Breast epithelium (tissue), 4 donors: Measurements from ENCODE around the gene PIK3R2. TPM values are rescaled to one million over a fixed set of nuclear protein-coding genes. Genes with fewer than 3 reads are reported as not detected.

Experiments used
- DNase-seq, 2 donors: peaks; one replicate each; pipeline ENCODE4 v3.0.0-alpha.2; 2019; ENCODE audit warnings: low spot score in 2 of 2
- H3K27ac ChIP-seq, 2 donors: fragments of 200-600 bp; sonication (generic) in 1 of 2; one replicate each; pipeline ENCODE4 v1.5.1; 2016 to 2019; ENCODE audit warnings: mild to moderate bottlenecking in 1 of 2
- H3K27me3 ChIP-seq, 2 donors: fragments of 200-600 bp; sonication (generic) in 1 of 2; one replicate each; pipeline versions ENCODE4 v1.5.1 to v1.6.0; 2017 to 2019; ENCODE audit warnings: control low read depth in 1 of 2, mild to moderate bottlenecking in 1 of 2
- H3K36me3 ChIP-seq: fragments of 200-600 bp; one replicate; pipeline ENCODE4 v1.5.1; 2019
- H3K4me1 ChIP-seq, 2 donors: fragments of 200-600 bp; sonication (generic); one replicate each; pipeline ENCODE4 v1.5.1; 2016 to 2019; ENCODE audit warnings: control low read depth in 1 of 2
- H3K4me3 ChIP-seq, 3 donors: fragments of 200-600 bp; sonication (generic); 1 replicate in 2 of 3; 2 replicates in 1 of 3; pipeline ENCODE4 v1.5.1; 2016 to 2019; ENCODE audit warnings: mild to moderate bottlenecking in 3 of 3, moderate library complexity in 2 of 3
- H3K9me3 ChIP-seq, 2 donors: fragments of 200-600 bp; sonication (generic) in 1 of 2; one replicate each; pipeline ENCODE4 v1.5.1; 2016 to 2019; ENCODE audit warnings: control low read depth in 1 of 2
- CTCF ChIP-seq, 3 donors: fragments of 450-650 bp; IDR thresholded peaks; one replicate each; pipeline ENCODE4 v1.5.1; 2016 to 2017; ENCODE audit warnings: antibody characterized with exemption in 3 of 3, mild to moderate bottlenecking in 3 of 3, moderate library complexity in 3 of 3
- POLR2A ChIP-seq: fragments of 450-650 bp; IDR thresholded peaks from one replicate; pipeline ENCODE4 v1.6.1; 2016; ENCODE audit warnings: antibody characterized with exemption, mild to moderate bottlenecking, moderate library complexity
- POLR2AphosphoS5 ChIP-seq, 3 donors: sonication (generic); formaldehyde crosslinking; IDR thresholded peaks; one replicate each; pipeline ENCODE4 v1.6.1; 2017; ENCODE audit warnings: antibody characterized with exemption in 3 of 3
- intact Hi-C: fragments of 100-400 bp; cut with DNase I; formaldehyde crosslinking; loops from one replicate; pipeline ENCODE4 v1.15.1; 2023; ENCODE audit warnings: low total_unique reads
- total RNA-seq, 3 donors: library from RNA; depleted of rRNA; stranded (reverse); fragments of >200 nt; gene quantifications; one replicate each; pipeline ENCODE4 v1.1.0, GENCODE V29; 2016

Gene PIK3R2
- total RNA-seq, 3 donors from 2014 or later, result 8.6 to 12.1 (median 8.8) TPM

- TF ChIP-seq POLR2AphosphoS5 (IDR thresholded peaks at IDR 0.05) (no peak), CTCF (IDR thresholded peaks at IDR 0.05) (no peak), POLR2A (no peak)
These were observed 12.5 kb upstream of the PIK3R2 start for GRCh38 chr19:18140473-18140872.

GRCh38 chr19:18141031-18141430 is 11.9 kb upstream of the PIK3R2 start:
- TF ChIP-seq CTCF (IDR thresholded peaks at IDR 0.05), result no peak
- TF ChIP-seq POLR2A, result no peak
- TF ChIP-seq POLR2AphosphoS5 (IDR thresholded peaks at IDR 0.05), result no peak
- Histone ChIP-seq H3K27ac (no peak overlapping the region), H3K9me3 (no peaks in the 10 kb centered on the region), H3K4me1 (no peaks in the 10 kb centered on the region), H3K4me3 (no peak overlapping the region), H3K27me3 (no peaks in the 10 kb centered on the region), H3K36me3 (no peaks in the 10 kb centered on the region)
- intact Hi-C loops, result loop anchor here (1.0 kb wide), 1 partner anchor 22 kb away; no protein-coding TSS in a partner anchor
- DNase-seq, result no peak

More at GRCh38 chr19:18140473-18140872, 12.5 kb upstream of the PIK3R2 start:
- intact Hi-C loops, result no loop called here
- H3K9me3 ChIP-seq, result no peaks in the 10 kb centered on the region
- no peaks in the 10 kb centered on the region for H3K4me1 ChIP-seq
- no peaks in the 10 kb centered on the region for H3K36me3 ChIP-seq
- no peaks in the 10 kb centered on the region for H3K27me3 ChIP-seq
- no peak for DNase-seq
- no peak overlapping the region for H3K4me3 ChIP-seq
- no peak overlapping the region for H3K27ac ChIP-seq

GRCh38 chr19:18143902-18144301 is 9.1 kb upstream of the PIK3R2 start:
- no peaks in the 10 kb centered on the region for H3K27me3 ChIP-seq
- no peak overlapping the region for H3K4me3 ChIP-seq
- no peaks in the 10 kb centered on the region for H3K9me3 ChIP-seq
- TF ChIP-seq POLR2AphosphoS5 (IDR thresholded peaks at IDR 0.05) (no peak), CTCF (IDR thresholded peaks at IDR 0.05) (no peak), POLR2A (no peak)
- no peak overlapping the region for H3K27ac ChIP-seq
- intact Hi-C loops, result no loop called here
- DNase-seq, result no peak
- no peaks in the 10 kb centered on the region for H3K36me3 ChIP-seq
- no peaks in the 10 kb centered on the region for H3K4me1 ChIP-seq

- Histone ChIP-seq H3K36me3 (no peaks in the 10 kb centered on the region), H3K9me3 (no peaks in the 10 kb centered on the region)
These were observed 8.6 kb upstream of the PIK3R2 start for GRCh38 chr19:18144361-18144760.

GRCh38 chr19:18144906-18145305 is 8.1 kb upstream of the PIK3R2 start:
- Histone ChIP-seq H3K4me1 (no peaks in the 10 kb centered on the region), H3K9me3 (no peaks in the 10 kb centered on the region), H3K27me3 (no peaks in the 10 kb centered on the region), H3K36me3 (no peaks in the 10 kb centered on the region), H3K27ac (no peak overlapping the region), H3K4me3 (no peak overlapping the region)
- intact Hi-C loops, result no loop called here
- no peak for DNase-seq
- TF ChIP-seq POLR2A, result no peak
- TF ChIP-seq CTCF (IDR thresholded peaks at IDR 0.05), result no peak
- no peak for TF ChIP-seq POLR2AphosphoS5 (IDR thresholded peaks at IDR 0.05)

More at GRCh38 chr19:18144361-18144760, 8.6 kb upstream of the PIK3R2 start:
- Histone ChIP-seq H3K27ac (no peak overlapping the region), H3K27me3 (no peaks in the 10 kb centered on the region), H3K4me1 (no peaks in the 10 kb centered on the region), H3K4me3 (no peak overlapping the region)
- no peak for DNase-seq
- no peak for TF ChIP-seq POLR2A
- no peak for TF ChIP-seq POLR2AphosphoS5 (IDR thresholded peaks at IDR 0.05)
- no peak for TF ChIP-seq CTCF (IDR thresholded peaks at IDR 0.05)
- intact Hi-C loops, result no loop called here
